Mesenchymal stem cell (in vitro differentiated cells and primary cell): ENCODE measurements around the gene LPP.

Source experiments
- DNase-seq: peaks from one replicate; pipeline ENCODE4 v3.0.0-alpha.2; 2013
- H2AFZ ChIP-seq: one replicate; pipeline ENCODE4 v1.6.1; 2013; ENCODE audit warnings: low read depth, mild to moderate bottlenecking, control low read depth, inconsistent platforms, low read length, moderate library complexity
- H2AK5ac ChIP-seq: 2 replicates; pipeline ENCODE4 v1.6.1; 2013; ENCODE audit warnings: low read length, moderate library complexity, mild to moderate bottlenecking, inconsistent platforms; ENCODE audit not compliant: severe bottlenecking
- H2BK120ac ChIP-seq: one replicate; pipeline ENCODE4 v1.6.1; 2013; ENCODE audit warnings: low read depth, mild to moderate bottlenecking, inconsistent platforms, low read length, moderate library complexity
- H2BK12ac ChIP-seq, 2 experiments: one replicate each; pipeline ENCODE4 v1.6.1; 2013; ENCODE audit warnings: inconsistent platforms in 2 of 2, low read length in 2 of 2, mild to moderate bottlenecking in 2 of 2, moderate library complexity in 2 of 2, control low read depth in 1 of 2
- H2BK15ac ChIP-seq: one replicate; pipeline ENCODE4 v1.6.1; 2013; ENCODE audit warnings: mild to moderate bottlenecking, low read depth, inconsistent platforms; ENCODE audit not compliant: poor library complexity, severe bottlenecking
- H2BK5ac ChIP-seq: 2 replicates; pipeline ENCODE4 v1.6.1; 2013; ENCODE audit warnings: low read depth, mild to moderate bottlenecking, low read length, control low read depth, inconsistent platforms; ENCODE audit not compliant: poor library complexity, severe bottlenecking
- H3K14ac ChIP-seq, 2 experiments: one replicate each; pipeline ENCODE4 v1.6.1; 2013; ENCODE audit warnings: inconsistent platforms in 2 of 2, low read length in 2 of 2, control low read depth in 1 of 2, mild to moderate bottlenecking in 1 of 2, moderate library complexity in 1 of 2
- H3K18ac ChIP-seq, 2 experiments: one replicate each; pipeline ENCODE4 v1.6.1; 2013; ENCODE audit warnings: inconsistent platforms in 2 of 2, low read length in 2 of 2, control low read depth in 1 of 2, low read depth in 1 of 2, mild to moderate bottlenecking in 1 of 2
- H3K23ac ChIP-seq, 2 experiments: one replicate each; pipeline ENCODE4 v1.6.1; 2013; ENCODE audit warnings: inconsistent platforms in 2 of 2, low read length in 2 of 2, mild to moderate bottlenecking in 2 of 2, moderate library complexity in 2 of 2, control low read depth in 1 of 2
- H3K27ac ChIP-seq: 2 replicates; pipeline ENCODE4 v1.5.1; 2013; ENCODE audit warnings: mild to moderate bottlenecking, moderate library complexity, low read length, control low read depth, inconsistent platforms; ENCODE audit not compliant: poor library complexity, severe bottlenecking
- H3K27me3 ChIP-seq, 2 experiments: 2 replicates each; pipeline versions ENCODE4 v1.6.1 to v1.7.0; 2013; ENCODE audit warnings: low read length in 2 of 2, mild to moderate bottlenecking in 2 of 2, moderate library complexity in 2 of 2, control low read depth in 1 of 2, inconsistent platforms in 1 of 2; ENCODE audit not compliant: control insufficient read depth in 1 of 2, insufficient read depth in 1 of 2
- H3K36me3 ChIP-seq, 2 experiments: 2 replicates each; pipeline versions ENCODE4 v1.6.1 to v1.7.0; 2013; ENCODE audit warnings: low read length in 2 of 2, control low read depth in 1 of 2, inconsistent platforms in 1 of 2, low read depth in 1 of 2, mild to moderate bottlenecking in 1 of 2; ENCODE audit not compliant: insufficient read depth in 2 of 2, control insufficient read depth in 1 of 2
- H3K4ac ChIP-seq, 2 experiments: one replicate each; pipeline ENCODE4 v1.6.1; 2013; ENCODE audit warnings: inconsistent platforms in 2 of 2, low read length in 2 of 2, mild to moderate bottlenecking in 2 of 2, moderate library complexity in 2 of 2, control low read depth in 1 of 2, low read depth in 1 of 2
- H3K4me1 ChIP-seq: 2 replicates; pipeline ENCODE4 v1.6.1; 2013; ENCODE audit warnings: low read depth, low read length, control low read depth; ENCODE audit not compliant: control insufficient read depth, insufficient read depth
- H3K4me2 ChIP-seq: 2 replicates; pipeline ENCODE4 v1.6.1; 2013; ENCODE audit warnings: low read length, mild to moderate bottlenecking, inconsistent platforms; ENCODE audit not compliant: poor library complexity, severe bottlenecking
- H3K4me3 ChIP-seq, 2 experiments: 2 replicates each; pipeline versions ENCODE4 v1.5.1 to v1.7.0; 2013; ENCODE audit warnings: low read length in 2 of 2, mild to moderate bottlenecking in 2 of 2, control low read depth in 1 of 2, low read depth in 1 of 2; ENCODE audit not compliant: insufficient read depth in 1 of 2
- H3K79me1 ChIP-seq: replicated peaks from 2 replicates; pipeline ENCODE4 v1.6.1; 2013; ENCODE audit warnings: mild to moderate bottlenecking, control low read depth, low read length, inconsistent platforms; ENCODE audit not compliant: poor library complexity, severe bottlenecking
- H3K9ac ChIP-seq: 2 replicates; pipeline ENCODE4 v1.7.0; 2013; ENCODE audit warnings: mild to moderate bottlenecking, low read length, moderate library complexity
- H3K9me3 ChIP-seq: 2 replicates; pipeline ENCODE4 v1.7.0; 2013; ENCODE audit warnings: mild to moderate bottlenecking, low read length; ENCODE audit not compliant: control insufficient read depth
- H4K8ac ChIP-seq: one replicate; pipeline ENCODE4 v1.6.1; 2013; ENCODE audit warnings: inconsistent platforms, mild to moderate bottlenecking, low read length, moderate library complexity
- H4K91ac ChIP-seq: one replicate; pipeline ENCODE4 v1.6.1; 2013; ENCODE audit warnings: mild to moderate bottlenecking, low read length, inconsistent platforms
- WGBS: methylation state at CpG from one replicate; pipeline ENCODE4 v1.1.7; 2013; ENCODE audit warnings: mixed read lengths; 5-methylcytosine and 5-hydroxymethylcytosine counted together

LPP gene

GRCh38 chr3:188197388-188197847, 43.5 kb downstream of the LPP start:
- no peak overlapping the region for H3K4me2 ChIP-seq
- peak; percentile 85 for DNase-seq
- peak overlapping the region; percentile 78 for H4K91ac ChIP-seq
- H2BK5ac ChIP-seq = no peak overlapping the region
- no peaks in the 10 kb centered on the region for H3K9me3 ChIP-seq
- H2BK12ac ChIP-seq = peak overlapping the region; percentile 51 to 54
- H2BK15ac ChIP-seq = peak overlapping the region; percentile 2
- H3K4me3 ChIP-seq = no peak overlapping the region
- no peak overlapping the region for H3K14ac ChIP-seq
- WGBS = 29% methylated on average over 7 of the region's 8 CpGs
- H3K79me1 ChIP-seq = peaks cover 26% of the 10 kb centered on the region
- H3K27ac ChIP-seq = peak overlapping the region; percentile 64
- H3K36me3 ChIP-seq = peaks cover 0 to 19% of the 10 kb centered on the region in 2 experiments
- no peak overlapping the region for H3K23ac ChIP-seq
- peak overlapping the region; percentile 72 for H3K18ac ChIP-seq
- no peak overlapping the region for H2AFZ ChIP-seq
- peak overlapping the region; percentile 7 for H4K8ac ChIP-seq
- peak overlapping the region; percentile 62 for H2AK5ac ChIP-seq
- H3K9ac ChIP-seq = no peak overlapping the region
- no peaks in the 10 kb centered on the region for H3K27me3 ChIP-seq
- peaks cover 11% of the 10 kb centered on the region for H3K4me1 ChIP-seq
- peak overlapping the region in 1 of 2 experiments; percentile 56 for H3K4ac ChIP-seq
- no peak overlapping the region for H2BK120ac ChIP-seq

GRCh38 chr3:188198001-188198400, 44.0 kb downstream of the LPP start:
- H3K36me3 ChIP-seq = peaks cover 0 to 13% of the 10 kb centered on the region in 2 experiments
- no peak overlapping the region for H3K14ac ChIP-seq
- H3K27me3 ChIP-seq = no peaks in the 10 kb centered on the region
- peaks cover 11% of the 10 kb centered on the region for H3K4me1 ChIP-seq
- H3K23ac ChIP-seq = no peak overlapping the region
- no peak for DNase-seq
- H2BK15ac ChIP-seq = no peak overlapping the region
- H3K79me1 ChIP-seq = peaks cover 22% of the 10 kb centered on the region
- peak overlapping the region in 1 of 2 experiments; percentile 29 for H2BK12ac ChIP-seq
- H3K9ac ChIP-seq = no peak overlapping the region
- H3K27ac ChIP-seq = peak overlapping the region; percentile 64
- H3K9me3 ChIP-seq = no peaks in the 10 kb centered on the region
- H3K4ac ChIP-seq = peak overlapping the region in 1 of 2 experiments; percentile 26
- H3K18ac ChIP-seq = peak overlapping the region in 1 of 2 experiments; percentile 26
- H2AK5ac ChIP-seq = no peak overlapping the region
- H3K4me2 ChIP-seq = no peak overlapping the region
- H4K8ac ChIP-seq = no peak overlapping the region
- 92% methylated on average over 1 of the region's 3 CpGs for WGBS
- no peak overlapping the region for H2AFZ ChIP-seq
- H3K4me3 ChIP-seq = no peak overlapping the region
- H2BK120ac ChIP-seq = no peak overlapping the region
- no peak overlapping the region for H2BK5ac ChIP-seq
- no peak overlapping the region for H4K91ac ChIP-seq

GRCh38 chr3:188198760-188199327, 44.9 kb downstream of the LPP start:
- H3K79me1 ChIP-seq = peaks cover 18% of the 10 kb centered on the region
- H3K27me3 ChIP-seq = no peaks in the 10 kb centered on the region
- H3K14ac ChIP-seq = no peak overlapping the region
- H3K4me3 ChIP-seq = no peak overlapping the region
- no peak overlapping the region for H3K27ac ChIP-seq
- no peak overlapping the region for H3K4ac ChIP-seq
- peak; percentile 88 for DNase-seq
- no peak overlapping the region for H3K9ac ChIP-seq
- no peak overlapping the region for H2BK120ac ChIP-seq
- H4K8ac ChIP-seq = no peak overlapping the region
- H3K4me2 ChIP-seq = no peak overlapping the region
- WGBS = 69% methylated on average over 9 of the region's 9 CpGs
- H3K18ac ChIP-seq = no peak overlapping the region
- no peak overlapping the region for H2BK5ac ChIP-seq
- H2AK5ac ChIP-seq = no peak overlapping the region
- peaks cover 11% of the 10 kb centered on the region for H3K4me1 ChIP-seq
- H2BK12ac ChIP-seq = peak overlapping the region in 1 of 2 experiments; percentile 4
- peaks cover 0 to 9% of the 10 kb centered on the region in 2 experiments for H3K36me3 ChIP-seq
- H3K23ac ChIP-seq = no peak overlapping the region
- no peak overlapping the region for H2AFZ ChIP-seq
- H2BK15ac ChIP-seq = no peak overlapping the region
- H3K9me3 ChIP-seq = no peaks in the 10 kb centered on the region
- H4K91ac ChIP-seq = no peak overlapping the region

GRCh38 chr3:188199386-188199785, 45.4 kb downstream of the LPP start:
- Histone ChIP-seq H3K4me3 (no peak overlapping the region), H3K4ac (no peak overlapping the region), H4K91ac (no peak overlapping the region), H2BK120ac (no peak overlapping the region), H3K9ac (no peak overlapping the region), H3K9me3 (no peaks in the 10 kb centered on the region), H3K36me3 (peaks cover 0 to 9% of the 10 kb centered on the region in 2 experiments), H3K27me3 (no peaks in the 10 kb centered on the region), H2AFZ (no peak overlapping the region), H2BK12ac (no peak overlapping the region), H2BK15ac (no peak overlapping the region), H2BK5ac (no peak overlapping the region), H4K8ac (no peak overlapping the region), H3K4me1 (peaks cover 11% of the 10 kb centered on the region), H3K14ac (no peak overlapping the region), H3K4me2 (no peak overlapping the region), H3K18ac (no peak overlapping the region), H3K79me1 (peaks cover 21% of the 10 kb centered on the region), H2AK5ac (no peak overlapping the region), H3K23ac (no peak overlapping the region), H3K27ac (no peak overlapping the region)
- WGBS = 98% methylated on average over 8 of the region's 8 CpGs
- no peak for DNase-seq
